CD4-positive, alpha-beta T cell treated with Interferon alpha-2 for 1 hour (primary cell): ENCODE results near the gene TPI1.
"Not testable (repeated sequence)": the region's sequence is repeated elsewhere in the genome, so short reads cannot be mapped to it uniquely, and the experiment has no call there.

ENCODE experiments used
- DNase-seq, 2 donors: peaks; one replicate each; pipeline ENCODE4 v3.0.0-alpha.2; 2020 to 2022

TPI1 gene

DNA sequence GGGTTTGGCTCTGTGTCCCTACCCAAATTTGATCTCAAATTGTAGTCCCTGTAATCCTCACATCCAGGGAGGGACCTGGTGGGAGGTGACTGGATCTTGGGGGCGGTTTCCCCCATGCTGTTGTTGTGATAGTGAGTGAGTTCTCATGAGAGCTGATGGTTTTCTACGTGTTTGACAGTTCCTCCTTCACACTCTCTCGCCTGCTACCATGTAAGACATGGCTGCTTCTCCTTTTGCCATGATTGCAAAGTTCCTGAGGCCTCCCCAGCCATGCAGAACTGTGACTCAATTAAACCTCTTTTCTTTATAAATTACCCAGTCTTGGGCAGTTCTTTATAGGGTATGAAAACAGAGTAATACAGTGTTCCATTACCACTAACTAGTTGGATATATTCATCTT, 27.0 kb downstream of the TPI1 start:
- no peak for DNase-seq

DNA sequence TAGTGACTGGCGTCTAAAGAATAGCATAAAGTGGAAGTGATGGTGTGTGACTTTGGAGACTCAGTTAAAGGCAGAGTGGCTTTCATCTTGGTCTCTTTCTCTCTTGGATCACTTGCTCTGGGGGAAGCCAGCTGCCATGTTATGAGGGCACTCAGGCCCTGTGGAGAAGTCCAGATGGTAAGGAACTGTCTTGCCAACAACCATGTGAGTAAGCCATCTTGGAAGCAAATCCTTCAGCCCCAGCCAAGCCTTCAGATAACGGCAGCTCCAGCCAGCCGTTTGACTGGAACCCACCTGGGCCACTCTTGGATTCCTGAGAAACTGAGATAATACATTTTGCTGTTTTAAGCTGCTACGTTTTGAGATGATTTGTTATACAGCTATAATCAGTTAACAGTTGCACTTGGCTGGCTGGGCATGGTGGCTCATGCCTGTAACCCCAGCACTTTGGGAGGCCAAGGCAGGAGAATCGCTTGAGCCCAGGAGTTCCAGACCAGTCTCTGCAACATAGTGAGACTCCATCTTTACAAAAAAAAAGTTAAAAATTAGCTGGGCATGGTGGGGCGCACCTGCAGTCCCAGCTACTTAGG, 29.6 kb downstream of the TPI1 start:
- no peak for DNase-seq

DNA sequence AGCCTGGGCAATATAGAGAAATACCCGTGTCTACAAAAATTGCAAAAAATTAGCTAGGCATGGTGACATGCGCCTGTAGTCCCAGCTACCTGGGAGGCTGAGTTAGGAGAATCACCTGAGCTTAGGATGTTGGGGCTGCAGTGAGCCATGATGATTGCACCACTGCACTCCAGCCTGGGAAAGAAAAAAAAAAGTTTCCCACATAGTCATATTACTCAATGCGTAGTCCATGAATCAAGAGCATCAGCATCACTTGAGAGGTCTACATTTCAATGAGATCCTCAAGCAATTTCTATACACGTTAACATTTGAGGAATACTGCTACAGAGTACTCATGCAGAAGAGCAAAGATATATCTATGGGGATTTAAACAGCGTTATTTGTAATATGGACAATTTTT, 32.1 kb downstream of the TPI1 start:
- DNase-seq = no peak

DNA sequence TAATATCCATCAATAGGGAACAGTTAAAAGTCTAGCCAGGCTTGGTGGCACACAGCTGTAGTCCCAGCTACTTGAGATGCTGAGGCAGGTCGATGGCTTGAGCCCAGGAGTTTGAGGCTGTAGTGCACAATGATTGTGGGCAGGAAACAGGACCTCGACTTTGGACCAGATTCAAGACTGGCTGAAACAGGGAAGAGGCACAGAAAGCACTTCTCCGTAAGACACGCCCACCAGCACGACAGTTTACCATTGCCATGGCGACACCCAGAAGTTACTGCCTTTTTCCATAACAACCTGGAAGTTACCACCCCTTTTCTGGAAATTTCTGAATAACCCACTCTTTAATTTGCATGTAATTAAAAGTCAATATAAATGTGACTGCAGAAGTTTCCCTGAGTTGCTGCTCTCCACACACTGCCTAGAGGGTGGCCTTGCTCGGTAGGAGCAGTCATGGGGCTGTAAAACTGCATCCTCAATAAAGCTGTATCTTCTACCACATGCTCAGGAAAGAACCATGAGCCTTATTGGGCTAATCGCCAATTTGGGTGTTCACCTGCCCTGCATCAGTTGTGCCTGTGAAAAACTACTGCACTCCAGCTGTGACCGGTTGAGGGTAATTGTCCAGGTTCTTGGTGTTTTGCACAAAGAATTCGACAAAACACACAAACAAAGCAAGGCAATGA, 32.6 kb downstream of the TPI1 start:
- peak; percentile 34 to 65 for DNase-seq

DNA sequence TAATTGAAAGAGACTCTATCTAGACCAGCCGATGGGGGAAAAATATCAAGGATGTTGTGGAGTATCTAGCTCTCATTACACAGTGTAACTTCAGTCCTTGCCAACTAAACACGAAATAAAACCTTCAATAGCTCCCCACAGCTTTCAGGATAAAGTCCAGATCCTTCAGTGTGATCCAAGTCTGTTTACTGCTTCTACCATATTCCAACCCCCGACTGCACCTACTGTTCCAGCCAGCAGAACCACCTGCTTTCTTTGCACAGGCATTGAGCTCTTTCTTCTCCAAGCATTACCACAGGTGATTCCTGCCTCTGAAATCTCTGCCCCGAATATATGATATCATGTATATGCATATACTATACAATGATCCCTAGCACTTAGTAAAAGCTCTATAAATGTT, 35.1 kb downstream of the TPI1 start:
- no peak for DNase-seq

DNA sequence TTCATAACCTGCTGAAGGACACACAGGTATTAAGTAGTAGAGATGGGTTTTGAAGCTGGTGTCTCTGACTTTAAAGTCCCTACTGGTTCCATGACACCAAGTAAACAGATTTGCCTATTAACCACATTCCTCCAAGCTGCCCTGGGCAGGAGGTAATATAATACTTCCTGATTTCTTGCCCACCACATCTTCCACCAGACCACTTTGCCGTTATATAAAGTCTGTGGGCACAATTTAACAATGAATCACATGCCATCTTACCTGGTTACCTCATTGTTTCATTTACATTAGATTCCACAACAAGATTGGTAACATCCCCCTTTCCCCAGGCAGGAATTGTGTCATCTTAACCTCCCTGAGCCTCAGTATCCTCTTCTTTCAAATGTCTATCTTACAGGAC, 36.4 kb downstream of the TPI1 start:
- no peak for DNase-seq

DNA sequence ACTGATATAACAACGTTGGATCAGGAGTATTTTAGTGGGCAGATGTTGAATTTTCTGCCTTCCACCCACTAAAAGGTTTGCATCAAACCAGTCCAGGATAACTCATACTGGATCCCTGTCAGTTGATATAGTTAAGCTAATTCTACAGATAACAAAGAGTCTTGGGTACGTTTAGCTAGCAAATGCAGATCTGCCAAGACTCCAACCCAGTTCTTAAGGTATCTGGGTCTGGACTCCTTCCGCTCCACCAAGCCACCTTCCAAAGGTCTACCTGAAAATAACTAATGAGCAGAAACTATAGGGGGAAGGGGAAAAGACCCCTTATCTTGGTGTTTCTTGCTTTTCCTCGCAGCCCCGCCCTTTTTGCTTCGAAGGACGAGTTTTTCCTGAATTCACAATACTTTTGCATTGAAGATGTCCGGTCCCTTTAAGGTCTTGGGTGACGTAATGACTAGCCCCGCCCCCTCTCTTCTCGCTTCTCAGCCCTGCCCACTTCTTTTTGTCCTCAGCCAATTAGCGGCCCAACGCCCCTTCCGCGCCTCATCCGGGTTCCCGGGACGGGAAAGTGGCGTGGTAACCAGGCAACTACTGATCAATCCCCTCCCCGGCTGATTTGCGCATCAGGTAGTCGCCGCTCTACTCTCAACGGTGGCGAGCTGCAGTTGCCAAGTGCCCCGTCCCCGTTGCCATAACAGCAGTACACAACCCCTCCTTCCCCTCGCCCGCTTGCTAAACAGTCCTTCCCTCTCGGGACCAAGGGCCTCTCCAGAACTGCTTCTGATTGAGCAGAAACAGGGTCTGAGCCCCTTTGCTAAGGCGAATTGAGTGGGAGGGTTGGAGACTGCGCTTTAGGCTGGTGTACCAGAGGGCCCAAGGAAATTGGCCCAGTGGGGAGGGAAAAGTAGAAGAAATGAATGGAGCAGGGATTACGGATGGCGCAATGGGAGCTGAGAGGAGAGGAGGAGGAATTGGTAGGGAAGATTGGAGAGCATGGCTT, 37.2 kb downstream of the TPI1 start, which contains the start of gene LRRC23:
Gene LRRC23, plus strand, starts transcription at position 543 of the 997 bp plus-strand sequence. CDS start 812 bp downstream, outside the sequence.
- DNase-seq = peak; percentile 99

DNA sequence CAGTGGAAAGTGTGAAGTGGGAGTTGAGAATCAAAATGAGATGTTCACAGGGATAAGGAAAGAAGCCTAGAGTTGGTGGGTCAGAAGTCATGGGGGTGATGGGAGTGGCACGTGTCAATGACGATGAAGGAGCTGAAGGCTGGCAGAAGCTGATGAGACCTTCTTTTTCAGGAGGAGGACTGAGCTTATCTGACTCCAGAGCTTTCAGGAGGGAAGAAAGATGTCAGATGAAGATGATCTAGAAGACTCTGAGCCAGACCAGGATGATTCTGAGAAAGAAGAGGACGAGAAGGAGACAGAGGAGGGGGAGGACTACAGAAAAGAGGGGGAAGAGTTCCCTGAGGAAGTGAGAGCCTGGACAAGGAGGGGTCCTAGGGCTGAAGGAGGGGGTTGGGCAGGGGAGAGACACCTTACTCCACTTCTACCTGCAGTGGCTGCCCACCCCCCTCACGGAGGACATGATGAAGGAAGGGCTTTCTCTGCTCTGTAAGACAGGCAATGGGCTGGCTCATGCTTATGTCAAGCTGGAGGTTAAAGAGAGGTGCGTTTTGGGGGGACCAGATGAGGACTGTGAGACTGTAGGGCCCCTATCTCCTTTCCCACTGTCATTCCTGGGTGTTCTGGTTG, 38.2 kb downstream of the TPI1 start:
- DNase-seq = no peak

DNA sequence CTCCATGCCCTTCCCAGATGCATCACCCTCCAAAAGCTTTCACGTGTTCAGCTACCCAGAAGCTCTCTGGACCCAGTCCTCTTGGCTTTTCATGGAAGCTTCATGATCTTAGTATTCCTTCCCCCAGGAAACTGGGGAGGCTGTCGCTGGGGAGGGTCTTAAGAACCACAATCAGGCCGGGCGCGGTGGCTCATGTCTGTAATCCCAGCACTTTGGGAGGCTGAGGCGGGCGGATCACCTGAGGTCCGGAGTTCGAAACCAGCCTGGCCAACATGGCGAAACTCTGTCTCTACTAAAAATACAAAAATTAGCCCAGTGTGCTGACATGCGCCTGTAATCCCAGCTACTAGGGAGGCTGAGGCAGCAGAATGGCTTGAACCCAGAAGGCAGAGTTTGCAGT, 40.8 kb downstream of the TPI1 start:
- DNase-seq = not testable (repeated sequence)

DNA sequence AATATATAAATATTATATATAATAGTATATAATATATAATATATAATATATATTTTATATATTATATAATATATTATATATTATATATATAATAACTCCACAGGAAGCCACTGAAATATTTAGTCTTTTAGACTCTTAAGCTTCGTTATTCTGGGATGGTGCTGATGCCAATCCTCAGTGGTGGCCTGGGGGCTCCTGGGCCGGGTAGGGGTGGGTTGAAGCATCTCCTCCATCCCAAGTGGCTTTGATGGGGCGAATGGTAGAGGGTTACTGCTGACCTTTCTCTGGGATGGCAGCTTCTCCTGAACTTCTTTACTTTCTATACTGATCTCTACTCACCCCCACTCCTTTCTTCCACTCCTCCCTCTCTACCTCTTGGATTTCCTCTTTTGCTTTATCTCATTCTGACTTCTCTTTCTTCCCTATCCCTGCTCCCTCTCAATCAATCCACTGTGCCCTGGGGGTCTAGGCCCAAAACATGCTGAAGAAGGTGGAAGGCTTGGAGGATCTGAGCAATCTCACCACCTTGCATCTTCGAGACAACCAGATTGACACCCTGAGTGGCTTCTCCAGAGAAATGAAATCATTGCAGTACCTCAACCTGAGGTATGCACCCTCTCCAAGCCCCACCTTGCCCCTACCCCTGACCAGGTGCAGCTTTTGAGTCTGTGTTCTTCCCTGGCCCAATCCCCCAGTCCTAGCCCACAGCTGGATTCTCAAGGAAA, 42.3 kb downstream of the TPI1 start:
- DNase-seq = no peak

DNA sequence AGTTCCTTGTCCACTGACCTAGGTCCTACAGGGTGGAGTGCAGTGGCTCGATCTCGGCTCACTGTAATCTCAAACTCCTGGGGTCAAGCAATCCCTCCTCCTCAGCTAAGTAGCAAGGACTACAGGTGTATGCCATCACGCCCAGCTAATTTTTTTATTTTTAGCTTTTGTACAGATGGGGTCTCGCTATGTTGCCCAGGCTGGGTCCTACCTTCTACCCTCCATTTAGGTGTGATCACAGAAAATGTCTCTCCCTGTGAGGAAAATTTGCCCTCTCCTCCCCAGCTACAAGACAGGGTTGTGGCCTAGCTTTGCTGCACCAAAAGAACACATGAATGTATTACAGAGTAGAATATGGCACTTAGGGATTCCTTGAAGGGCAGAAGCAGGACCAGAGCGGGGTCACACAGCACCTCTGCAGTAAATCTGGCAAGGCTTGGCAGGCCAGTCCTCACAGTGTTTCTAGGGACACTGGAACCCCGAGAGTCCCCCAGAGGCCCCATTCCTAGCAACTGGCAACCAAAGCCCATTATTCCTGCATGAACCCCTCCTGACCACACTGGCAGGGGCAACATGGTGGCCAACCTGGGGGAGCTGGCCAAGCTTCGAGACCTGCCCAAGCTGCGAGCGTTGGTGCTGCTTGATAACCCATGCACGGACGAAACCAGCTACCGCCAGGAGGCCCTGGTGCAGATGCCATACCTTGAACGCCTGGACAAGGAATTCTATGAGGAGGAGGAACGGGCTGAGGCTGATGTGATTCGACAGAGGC, 45.0 kb downstream of the TPI1 start:
- DNase-seq = no peak

DNA sequence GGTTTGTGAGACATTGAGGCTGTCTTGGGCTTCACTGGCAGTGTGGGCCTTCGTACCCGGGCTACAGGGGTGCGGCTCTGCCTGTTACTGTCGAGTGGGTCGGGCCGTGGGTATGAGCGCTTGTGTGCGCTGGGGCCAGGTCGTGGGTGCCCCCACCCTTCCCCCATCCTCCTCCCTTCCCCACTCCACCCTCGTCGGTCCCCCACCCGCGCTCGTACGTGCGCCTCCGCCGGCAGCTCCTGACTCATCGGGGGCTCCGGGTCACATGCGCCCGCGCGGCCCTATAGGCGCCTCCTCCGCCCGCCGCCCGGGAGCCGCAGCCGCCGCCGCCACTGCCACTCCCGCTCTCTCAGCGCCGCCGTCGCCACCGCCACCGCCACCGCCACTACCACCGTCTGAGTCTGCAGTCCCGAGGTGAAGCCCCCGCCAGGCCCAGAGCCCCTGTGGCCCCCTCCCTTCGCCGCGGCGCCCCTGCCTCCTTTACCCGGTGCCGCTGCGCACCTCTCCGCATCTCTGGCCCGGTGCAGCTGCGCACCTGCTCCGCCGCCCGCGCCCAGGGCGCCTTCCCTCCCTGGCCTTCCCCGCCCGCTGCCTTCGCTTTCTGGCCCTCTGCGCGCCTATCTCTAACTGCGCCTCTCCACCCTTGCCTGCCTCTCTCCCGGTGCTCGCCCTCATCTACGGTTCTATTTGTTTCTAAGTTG, 47.1 kb downstream of the TPI1 start, which contains the start of gene ENO2:
Gene ENO2, plus strand, starts transcription at position 335 of the 701 bp plus-strand sequence. CDS start 1,253 bp downstream, outside the sequence.
- DNase-seq = peak; percentile 80 to 88

DNA sequence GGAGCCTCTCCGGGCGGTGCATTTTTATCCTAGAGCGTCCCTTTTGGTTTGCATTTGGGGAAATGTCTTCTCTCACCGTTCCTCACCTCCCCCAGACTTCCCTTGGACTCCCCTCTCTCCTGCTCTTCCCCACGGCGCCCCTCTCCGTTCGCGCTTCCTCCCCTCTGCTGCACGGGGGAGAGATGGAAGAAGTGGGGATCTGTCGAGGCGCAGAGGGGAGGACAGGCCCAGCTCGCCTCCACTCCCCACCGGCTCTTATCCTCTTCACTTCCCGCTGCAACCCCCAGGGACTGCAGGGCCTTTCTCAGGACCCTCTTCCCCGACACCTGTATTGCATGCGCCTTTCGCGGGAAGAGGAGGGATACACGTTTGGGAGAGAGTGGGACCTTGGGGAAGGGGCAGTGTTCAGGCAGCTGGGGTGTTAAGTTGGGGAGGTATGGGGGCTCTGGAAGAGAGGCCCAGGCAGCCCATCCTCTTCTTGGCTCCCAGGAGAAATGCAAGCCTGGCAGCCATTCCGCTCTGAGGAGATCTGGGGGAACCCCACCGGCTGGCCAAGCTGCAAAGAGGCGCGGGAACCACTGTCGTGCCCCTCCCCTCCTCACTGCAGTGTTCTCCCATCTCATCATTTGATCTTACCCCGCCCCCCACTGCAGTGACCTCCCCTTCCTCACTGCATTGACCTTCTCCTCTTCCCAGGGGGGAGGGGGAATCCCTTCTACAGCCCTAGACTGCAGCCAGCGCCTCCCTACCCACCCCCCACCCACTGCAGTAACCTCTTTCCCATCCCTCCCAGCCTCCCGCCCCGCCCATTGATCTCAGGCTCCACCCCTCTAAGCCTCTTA, 47.8 kb downstream of the TPI1 start:
- DNase-seq = no peak

DNA sequence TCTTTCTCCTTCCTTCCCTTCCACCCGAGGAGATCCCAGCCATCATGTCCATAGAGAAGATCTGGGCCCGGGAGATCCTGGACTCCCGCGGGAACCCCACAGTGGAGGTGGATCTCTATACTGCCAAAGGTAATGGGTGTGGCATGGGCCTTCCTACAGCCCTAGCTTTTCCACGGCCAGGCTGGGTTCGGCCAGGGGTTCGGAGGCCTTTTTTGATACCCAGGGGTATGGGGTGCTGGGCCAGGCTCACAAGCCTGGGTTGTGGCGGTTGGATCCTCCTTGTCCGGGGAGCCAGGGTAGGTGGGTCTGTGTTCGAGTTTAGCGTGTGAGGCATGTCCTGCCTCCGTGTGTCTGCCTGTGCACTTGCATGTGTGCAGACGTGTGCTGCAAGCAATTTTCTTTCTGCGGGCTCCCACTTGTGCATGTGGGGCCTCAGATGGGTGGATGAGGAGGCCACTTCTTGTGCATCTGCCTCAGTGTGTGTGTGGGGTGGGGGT, 48.5 kb downstream of the TPI1 start:
- DNase-seq = no peak

DNA sequence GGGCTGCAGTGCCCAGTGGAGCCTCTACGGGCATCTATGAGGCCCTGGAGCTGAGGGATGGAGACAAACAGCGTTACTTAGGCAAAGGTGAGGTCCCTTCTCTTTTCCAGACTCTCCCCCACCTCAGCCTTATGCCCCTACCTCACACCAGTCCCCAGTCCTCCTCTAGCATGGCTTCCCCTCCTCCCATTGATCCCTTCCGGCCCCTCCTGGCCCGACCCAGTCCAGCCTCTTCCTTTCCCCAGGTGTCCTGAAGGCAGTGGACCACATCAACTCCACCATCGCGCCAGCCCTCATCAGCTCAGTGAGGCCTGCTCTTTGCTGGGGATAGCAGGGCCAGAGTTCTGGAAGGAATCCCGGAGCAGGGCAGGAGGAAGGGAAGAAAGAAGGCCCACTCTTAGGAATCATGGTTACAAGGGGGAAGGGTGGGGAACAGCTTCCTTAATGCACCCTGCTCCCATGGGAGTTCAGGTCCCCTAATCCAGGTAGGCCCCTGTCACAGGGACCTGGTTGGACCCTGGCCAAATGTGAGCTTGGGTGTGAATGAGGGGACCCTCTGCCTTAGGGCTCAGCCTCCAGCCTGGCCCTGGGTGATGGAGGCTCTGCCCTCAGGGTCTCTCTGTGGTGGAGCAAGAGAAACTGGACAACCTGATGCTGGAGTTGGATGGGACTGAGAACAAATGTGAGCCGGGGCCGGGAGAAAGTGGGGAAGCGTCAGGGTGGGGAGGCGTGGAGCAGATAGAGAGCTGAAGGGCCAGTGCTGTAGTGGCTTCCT, 49.3 kb downstream of the TPI1 start:
- DNase-seq = no peak

DNA sequence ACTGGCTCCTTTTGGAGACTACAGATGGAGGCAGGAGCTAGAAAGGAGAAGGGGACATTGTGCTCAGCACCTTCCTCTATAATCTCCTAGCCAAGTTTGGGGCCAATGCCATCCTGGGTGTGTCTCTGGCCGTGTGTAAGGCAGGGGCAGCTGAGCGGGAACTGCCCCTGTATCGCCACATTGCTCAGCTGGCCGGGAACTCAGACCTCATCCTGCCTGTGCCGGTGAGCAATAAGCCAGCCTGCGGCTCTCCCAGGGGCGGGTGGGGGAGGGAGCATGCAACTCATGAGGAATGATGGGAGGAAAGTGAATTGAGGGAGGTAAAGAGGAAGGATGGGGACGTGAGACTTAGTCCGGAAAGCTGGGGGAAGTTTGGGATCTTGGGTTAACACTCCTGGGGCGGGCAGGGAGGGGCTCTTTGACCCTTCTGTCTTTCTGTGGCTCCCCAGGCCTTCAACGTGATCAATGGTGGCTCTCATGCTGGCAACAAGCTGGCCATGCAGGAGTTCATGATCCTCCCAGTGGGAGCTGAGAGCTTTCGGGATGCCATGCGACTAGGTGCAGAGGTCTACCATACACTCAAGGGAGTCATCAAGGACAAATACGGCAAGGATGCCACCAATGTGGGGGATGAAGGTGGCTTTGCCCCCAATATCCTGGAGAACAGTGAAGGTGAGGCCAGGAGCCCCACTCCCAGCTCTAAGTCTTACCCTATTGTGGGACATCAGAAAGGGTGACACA, 50.3 kb downstream of the TPI1 start:
- DNase-seq = no peak

DNA sequence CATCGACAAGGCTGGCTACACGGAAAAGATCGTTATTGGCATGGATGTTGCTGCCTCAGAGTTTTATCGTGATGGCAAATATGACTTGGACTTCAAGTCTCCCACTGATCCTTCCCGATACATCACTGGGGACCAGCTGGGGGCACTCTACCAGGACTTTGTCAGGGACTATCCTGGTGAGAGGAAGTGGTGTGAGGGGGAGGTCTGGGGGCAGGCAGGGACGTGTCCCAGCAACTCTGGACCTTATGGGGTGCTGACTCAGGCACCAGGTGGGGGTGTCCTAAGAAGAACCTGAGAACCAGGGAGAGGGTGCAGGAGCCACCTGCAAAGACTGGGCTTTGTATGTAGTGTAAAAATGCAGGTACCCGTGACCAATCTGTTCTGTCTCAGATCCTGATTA, 52.3 kb downstream of the TPI1 start:
- no peak for DNase-seq
